Nephron progenitor cell (in vitro differentiated cells): ENCODE results near the gene CMIP.

Experiments used
- DNase-seq: peaks from one replicate; pipeline ENCODE4 v3.0.0; 2021
- H3K27ac Mint-ChIP-seq: 2 replicates; pipeline ENCODE4 v1.8.0; 2021; ENCODE audit warnings: mild to moderate bottlenecking, moderate library complexity, mixed read lengths
- H3K27me3 Mint-ChIP-seq: 2 replicates; pipeline ENCODE4 v1.8.0; 2021; ENCODE audit warnings: mild to moderate bottlenecking, low read depth, mixed read lengths; ENCODE audit not compliant: poor library complexity
- H3K36me3 Mint-ChIP-seq: 2 replicates; pipeline ENCODE4 v1.8.0; 2021; ENCODE audit warnings: low read depth, mixed read lengths
- H3K4me1 Mint-ChIP-seq: 2 replicates; pipeline ENCODE4 v1.8.0; 2021; ENCODE audit warnings: mixed read lengths
- H3K4me3 Mint-ChIP-seq: 2 replicates; pipeline ENCODE4 v1.8.0; 2021; ENCODE audit warnings: mild to moderate bottlenecking, moderate library complexity, mixed read lengths
- H3K9me3 Mint-ChIP-seq: 2 replicates; pipeline ENCODE4 v1.8.0; 2021; ENCODE audit warnings: mild to moderate bottlenecking, moderate library complexity, mixed read lengths
- CTCF ChIP-seq: fragments of 200-600 bp; sonication (generic); IDR thresholded peaks from 2 replicates; pipeline ENCODE4 v1.5.0; 2021; ENCODE audit warnings: antibody characterized with exemption

CMIP gene

GRCh38 chr16:81409016-81409556, 35.5 kb upstream of the CMIP start:
- Mint-ChIP-seq H3K9me3 (no peaks in the 10 kb centered on the region), H3K27ac (no peak overlapping the region), H3K4me1 (peaks cover 6% of the 10 kb centered on the region), H3K27me3 (peaks cover 38% of the 10 kb centered on the region), H3K4me3 (no peak overlapping the region), H3K36me3 (no peaks in the 10 kb centered on the region)
- no peak for TF ChIP-seq CTCF
- no peak for DNase-seq

GRCh38 chr16:81410643-81411293, 33.8 kb upstream of the CMIP start:
- H3K4me1 Mint-ChIP-seq = peaks cover 19% of the 10 kb centered on the region
- H3K27ac Mint-ChIP-seq = no peak overlapping the region
- no peak for DNase-seq

GRCh38 chr16:81413245-81413990, 31.2 kb upstream of the CMIP start:
- peaks cover 21% of the 10 kb centered on the region for H3K27me3 Mint-ChIP-seq
- H3K4me1 Mint-ChIP-seq = peaks cover 28% of the 10 kb centered on the region
- no peak overlapping the region for H3K27ac Mint-ChIP-seq
- H3K4me3 Mint-ChIP-seq = no peak overlapping the region
- H3K9me3 Mint-ChIP-seq = no peaks in the 10 kb centered on the region
- no peak for DNase-seq
- TF ChIP-seq CTCF = no peak
- no peaks in the 10 kb centered on the region for H3K36me3 Mint-ChIP-seq

More at GRCh38 chr16:81410643-81411293, 33.8 kb upstream of the CMIP start:
- no peak overlapping the region for H3K4me3 Mint-ChIP-seq
- TF ChIP-seq CTCF = no peak
- no peaks in the 10 kb centered on the region for H3K36me3 Mint-ChIP-seq
- H3K9me3 Mint-ChIP-seq = no peaks in the 10 kb centered on the region
- peaks cover 29% of the 10 kb centered on the region for H3K27me3 Mint-ChIP-seq

- H3K27ac Mint-ChIP-seq = no peak overlapping the region
- DNase-seq = peak; percentile 31
- H3K4me1 Mint-ChIP-seq = peaks cover 26% of the 10 kb centered on the region
- no peaks in the 10 kb centered on the region for H3K9me3 Mint-ChIP-seq
- TF ChIP-seq CTCF = no peak
- H3K4me3 Mint-ChIP-seq = peak overlapping the region; percentile 39
- peaks cover 16% of the 10 kb centered on the region for H3K27me3 Mint-ChIP-seq
- no peaks in the 10 kb centered on the region for H3K36me3 Mint-ChIP-seq
These were observed 28.9 kb upstream of the CMIP start for GRCh38 chr16:81415751-81416150.

- no peak for DNase-seq
- H3K4me1 Mint-ChIP-seq = peaks cover 23% of the 10 kb centered on the region
- no peak overlapping the region for H3K27ac Mint-ChIP-seq
- peaks cover 15% of the 10 kb centered on the region for H3K27me3 Mint-ChIP-seq
- no peaks in the 10 kb centered on the region for H3K36me3 Mint-ChIP-seq
- H3K4me3 Mint-ChIP-seq = no peak overlapping the region
- peaks cover 5% of the 10 kb centered on the region for H3K9me3 Mint-ChIP-seq
- no peak for TF ChIP-seq CTCF
These were observed 27.9 kb upstream of the CMIP start for GRCh38 chr16:81416749-81417148.
